GM23338 (cell line): ENCODE measurements around the gene SYPL2. TPM values are rescaled to one million over a fixed set of nuclear protein-coding genes. Genes with fewer than 3 reads are reported as not detected.

Source experiments
- ATAC-seq: fragments of 200-7000 bp; cut with Tn5 transposase; 3 replicates; pipeline ENCODE4 v1.9.1; 2020
- DNase-seq: peaks from one replicate; pipeline ENCODE4 v3.0.0-alpha.2; 2015; ENCODE audit warnings: low spot score
- H2AFZ ChIP-seq: fragments of 200-600 bp; sonication (generic); 2 replicates; pipeline ENCODE4 v1.8.0; 2016; ENCODE audit warnings: antibody characterized with exemption, mild to moderate bottlenecking, moderate library complexity
- H3F3A ChIP-seq: fragments of 200-600 bp; sonication (generic); replicated peaks from 2 replicates; pipeline ENCODE4 v1.8.0; 2017; ENCODE audit warnings: antibody characterized with exemption, mixed run types, low read depth
- H3K27ac ChIP-seq: fragments of 200-600 bp; sonication (generic); 2 replicates; pipeline ENCODE4 v1.6.1; 2016; ENCODE audit warnings: low read depth
- H3K27me3 ChIP-seq: fragments of 200-600 bp; sonication (generic); 2 replicates; pipeline ENCODE4 v1.8.0; 2016; ENCODE audit warnings: mild to moderate bottlenecking, mixed run types, moderate library complexity; ENCODE audit not compliant: insufficient read depth
- H3K36me3 ChIP-seq: fragments of 200-600 bp; sonication (generic); 2 replicates; pipeline ENCODE4 v1.8.0; 2016; ENCODE audit warnings: mild to moderate bottlenecking; ENCODE audit not compliant: insufficient read depth
- H3K4me1 ChIP-seq: fragments of 200-600 bp; sonication (generic); 2 replicates; pipeline ENCODE4 v1.8.0; 2016; ENCODE audit warnings: mild to moderate bottlenecking, moderate library complexity; ENCODE audit not compliant: insufficient read depth
- H3K4me2 ChIP-seq: fragments of 200-600 bp; sonication (generic); 2 replicates; pipeline ENCODE4 v1.7.1; 2017; ENCODE audit warnings: mixed run types
- H3K4me3 ChIP-seq: fragments of 200-600 bp; sonication (generic); 2 replicates; pipeline ENCODE4 v1.6.1; 2016; ENCODE audit warnings: mixed run types
- H3K79me2 ChIP-seq: fragments of 200-600 bp; sonication (generic); replicated peaks from 2 replicates; pipeline ENCODE4 v1.8.0; 2017; ENCODE audit warnings: mild to moderate bottlenecking; ENCODE audit not compliant: insufficient read depth
- H3K9me2 ChIP-seq: fragments of 200-600 bp; sonication (generic); 2 replicates; pipeline ENCODE4 v1.8.0; 2017; ENCODE audit not compliant: insufficient read depth
- H4K20me1 ChIP-seq: fragments of 200-600 bp; sonication (generic); replicated peaks from 2 replicates; pipeline ENCODE4 v1.8.0; 2017; ENCODE audit warnings: mild to moderate bottlenecking; ENCODE audit not compliant: insufficient read depth
- H3K27ac Mint-ChIP-seq: 2 replicates; pipeline ENCODE4 v1.8.0; 2020; ENCODE audit warnings: inconsistent platforms, mild to moderate bottlenecking, moderate library complexity, mixed read lengths
- H3K27me3 Mint-ChIP-seq: 3 replicates; pipeline ENCODE4 v1.8.0; 2022; ENCODE audit warnings: low read depth, mild to moderate bottlenecking, moderate library complexity, mixed read lengths, inconsistent platforms; ENCODE audit not compliant: insufficient read depth, poor library complexity
- H3K36me3 Mint-ChIP-seq: 3 replicates; pipeline ENCODE4 v1.8.0; 2021; ENCODE audit warnings: low read depth, mild to moderate bottlenecking, inconsistent platforms, moderate library complexity, mixed read lengths
- H3K4me1 Mint-ChIP-seq: 3 replicates; pipeline ENCODE4 v1.8.0; 2020; ENCODE audit warnings: mild to moderate bottlenecking, inconsistent platforms, mixed read lengths
- H3K4me3 Mint-ChIP-seq: 3 replicates; pipeline ENCODE4 v1.8.0; 2021; ENCODE audit warnings: moderate library complexity, mild to moderate bottlenecking, inconsistent platforms, mixed read lengths
- H3K9me3 Mint-ChIP-seq: 3 replicates; pipeline ENCODE4 v1.8.0; 2020; ENCODE audit warnings: moderate library complexity, mild to moderate bottlenecking, inconsistent platforms, mixed read lengths
- CREB1 ChIP-seq: fragments of 250-450 bp; sonication (Bioruptor Pico); IDR thresholded peaks from 2 replicates; pipeline ENCODE4 v1.5.0; 2020; ENCODE audit warnings: low read depth, mild to moderate bottlenecking, moderate library complexity
- CTCF ChIP-seq, 2 experiments: fragments of 200-600 bp in 1 of 2; sonication (generic) in 1 of 2; conservative IDR thresholded peaks; 2 replicates each; pipeline versions ENCODE4 v1.5.1 to v1.6.1; 2016 to 2017; ENCODE audit warnings: antibody characterized with exemption in 2 of 2, low read depth in 2 of 2, mild to moderate bottlenecking in 2 of 2, moderate library complexity in 1 of 2
- ETS1 ChIP-seq: IDR thresholded peaks from 2 replicates; pipeline ENCODE4 v1.6.1; 2016; ENCODE audit warnings: antibody characterized with exemption
- EZH2 ChIP-seq: fragments of 200-600 bp; sonication (generic); IDR thresholded peaks from one replicate; pipeline ENCODE4 v1.8.0; 2017; ENCODE audit warnings: antibody characterized with exemption, mild to moderate bottlenecking, low read depth; ENCODE audit not compliant: unreplicated experiment
- JUNB ChIP-seq: IDR thresholded peaks from one replicate; pipeline ENCODE4 v1.6.1; 2016; ENCODE audit warnings: antibody characterized with exemption; ENCODE audit not compliant: unreplicated experiment
- NANOG ChIP-seq: IDR thresholded peaks from 2 replicates; pipeline ENCODE4 v1.6.1; 2016; ENCODE audit warnings: antibody characterized with exemption, borderline replicate concordance
- POLR2AphosphoS5 ChIP-seq: IDR thresholded peaks from 2 replicates; pipeline ENCODE4 v1.6.1; 2016; ENCODE audit warnings: antibody characterized with exemption, low read depth
- REST ChIP-seq: IDR thresholded peaks from one replicate; pipeline ENCODE4 v1.6.1; 2018; ENCODE audit warnings: antibody characterized with exemption; ENCODE audit not compliant: unreplicated experiment
- ZNF114 ChIP-seq: fragments of 250-450 bp; sonication (Bioruptor Pico); IDR thresholded peaks from 2 replicates; pipeline ENCODE4 v1.5.0; 2020; ENCODE audit warnings: mild to moderate bottlenecking, moderate library complexity
- ZNF331 ChIP-seq: fragments of 250-450 bp; sonication (Bioruptor Pico); IDR thresholded peaks from 2 replicates; pipeline ENCODE4 v1.5.0; 2020; ENCODE audit warnings: low read depth, mild to moderate bottlenecking, moderate library complexity
- polyA plus RNA-seq: library from polyadenylated mRNA; unstranded; fragments of >200 nt; fragmentation: Nextera tagmentation; extraction: Ambion mirVana; gene quantifications from 2 replicates; pipeline ENCODE4 v1.2.1, GENCODE V29; 2016
- total RNA-seq: library from RNA; depleted of rRNA; stranded (reverse); fragments of >200 nt; shearing (Covaris generic); gene quantifications from 2 replicates; pipeline ENCODE4 v1.2.3, GENCODE V29; 2014

Gene SYPL2
- total and polyA plus RNA-seq, 2 experiments from 2014 or later, result 0.40 to 0.49 TPM

- TF ChIP-seq CREB1, result no peak
- TF ChIP-seq ZNF331 (CRISPR knock-in tag), result no peak
Observed at GRCh38 chr1:109477821-109478220, 11.5 kb downstream of the SYPL2 start (continued).

- Histone ChIP-seq H3K27ac (no peak overlapping the region), H4K20me1 (no peaks in the 10 kb centered on the region), H3K4me2 (no peak overlapping the region), H3K36me3 (no peaks in the 10 kb centered on the region), H3K4me1 (no peaks in the 10 kb centered on the region; the same call in 1 of the 2 replicates), H2AFZ (no peak overlapping the region), H3K79me2 (no peaks in the 10 kb centered on the region), H3K9me2 (no peaks in the 10 kb centered on the region), H3F3A (no peaks in the 10 kb centered on the region), H3K4me3 (no peak overlapping the region), H3K27me3 (peaks cover 10% of the 10 kb centered on the region; the same call in 1 of the 2 replicates)
- Mint-ChIP-seq H3K27ac (no peak overlapping the region), H3K9me3 (no peaks in the 10 kb centered on the region; the same call in 2 of the 3 replicates), H3K27me3 (peaks cover 10% of the 10 kb centered on the region), H3K4me3 (no peak overlapping the region), H3K4me1 (peaks cover 10% of the 10 kb centered on the region), H3K36me3 (no peaks in the 10 kb centered on the region; the same call in 2 of the 3 replicates)
- peak; percentile 9 to 56; a peak in 2 of 4 replicates for TF ChIP-seq CTCF (conservative IDR thresholded peaks at IDR 0.05; ENCODE audit: low read depth in 2 of 2)
- TF ChIP-seq POLR2AphosphoS5, result no peak
- TF ChIP-seq REST, result peak; percentile 92
- DNase-seq (peak; percentile 77), ATAC-seq (peak; percentile 69)
Observed at GRCh38 chr1:109478806-109479205, 12.5 kb downstream of the SYPL2 start.

GRCh38 chr1:109479311-109479710, 13.0 kb downstream of the SYPL2 start:
- Histone ChIP-seq H3K79me2 (no peaks in the 10 kb centered on the region), H4K20me1 (no peaks in the 10 kb centered on the region), H3K27me3 (peaks cover 10% of the 10 kb centered on the region; the same call in 1 of the 2 replicates), H3K4me1 (no peaks in the 10 kb centered on the region; the same call in 1 of the 2 replicates), H3K4me3 (no peak overlapping the region), H3F3A (0 out of 2 replicates have a peak, but pooled peaks cover 1% of the 10 kb centered on the region), H2AFZ (no peak overlapping the region), H3K9me2 (no peaks in the 10 kb centered on the region), H3K36me3 (no peaks in the 10 kb centered on the region), H3K4me2 (no peak overlapping the region), H3K27ac (no peak overlapping the region)
- no peaks in the 10 kb centered on the region; the same call in 2 of the 3 replicates for H3K36me3 Mint-ChIP-seq
- ATAC-seq, result no peak
- DNase-seq, result no peak
- H3K4me1 Mint-ChIP-seq, result peaks cover 10% of the 10 kb centered on the region
- no peak overlapping the region for H3K27ac Mint-ChIP-seq
- no peaks in the 10 kb centered on the region; the same call in 1 of the 3 replicates for H3K9me3 Mint-ChIP-seq
- peaks cover 10% of the 10 kb centered on the region for H3K27me3 Mint-ChIP-seq
- no peak overlapping the region for H3K4me3 Mint-ChIP-seq
- TF ChIP-seq EZH2 (no peak), ZNF114 (CRISPR knock-in tag) (no peak), NANOG (no peak), ETS1 (no peak), CREB1 (no peak), CTCF (conservative IDR thresholded peaks at IDR 0.05; ENCODE audit: low read depth in 2 of 2) (no peak), POLR2AphosphoS5 (no peak), JUNB (no peak)
